Caco-2 (cell line): Measurements from ENCODE around the gene HIRIP3. TPM values are rescaled to one million over a fixed set of nuclear protein-coding genes. Genes with fewer than 3 reads are reported as not detected.

Experiments used
- BruUV-seq: library from RNA; stranded (reverse); fragments of 400-500 nt; replicated peaks from 2 replicates; lab custom pipeline; 2021; lab: Mats Ljungman, UMichigan
- CTCF ChIA-PET: fragments of 300-600 bp; sonication (Branson Sonifier 250); formaldehyde crosslinking; loops from one replicate; lab custom pipeline; 2022; ENCODE audit warnings: antibody characterized with exemption; lab: Charles Lee
- POLR2A ChIA-PET: fragments of 300-600 bp; sonication (Branson Sonifier 250); formaldehyde crosslinking; loops from one replicate; lab custom pipeline; 2022; ENCODE audit warnings: antibody characterized with exemption; lab: Charles Lee
- DNase-seq, 2 experiments: peaks; one replicate each; pipeline versions ENCODE4 v3.0.0 to v3.0.0-alpha.2; 2020 to 2022
- H3K27me3 ChIP-seq: replicated peaks from 2 replicates; pipeline ENCODE4 v1.6.0; 2011; ENCODE audit warnings: low read length; ENCODE audit not compliant: control insufficient read depth, insufficient read depth
- H3K36me3 ChIP-seq: 2 replicates; pipeline ENCODE4 v1.5.1; 2011; ENCODE audit warnings: low read length; ENCODE audit not compliant: control insufficient read depth, insufficient read depth
- H3K4me1 ChIP-seq: fragments of 250-450 bp; sonication (Bioruptor Pico); 2 replicates; pipeline ENCODE4 v1.5.1; 2020; ENCODE audit warnings: mild to moderate bottlenecking
- H3K4me3 ChIP-seq: 2 replicates; pipeline ENCODE4 v1.5.1; 2011; ENCODE audit warnings: low read depth, mild to moderate bottlenecking, control low read depth, low read length
- H3K9me3 ChIP-seq: fragments of 250-450 bp; sonication (Bioruptor Pico); 2 replicates; pipeline ENCODE4 v1.5.1; 2020; ENCODE audit warnings: mild to moderate bottlenecking, moderate library complexity
- H3K27ac Mint-ChIP-seq: one replicate; pipeline ENCODE4 v1.8.0; 2022; ENCODE audit warnings: mixed read lengths; ENCODE audit not compliant: unreplicated experiment
- H3K27me3 Mint-ChIP-seq: one replicate; pipeline ENCODE4 v1.8.0; 2022; ENCODE audit warnings: mixed read lengths; ENCODE audit not compliant: insufficient read depth, unreplicated experiment
- H3K36me3 Mint-ChIP-seq: one replicate; pipeline ENCODE4 v1.8.0; 2022; ENCODE audit warnings: mild to moderate bottlenecking, mixed read lengths; ENCODE audit not compliant: insufficient read depth, unreplicated experiment
- H3K4me1 Mint-ChIP-seq: one replicate; pipeline ENCODE4 v1.8.0; 2022; ENCODE audit warnings: low read depth, mixed read lengths; ENCODE audit not compliant: unreplicated experiment
- H3K4me3 Mint-ChIP-seq: one replicate; pipeline ENCODE4 v1.8.0; 2022; ENCODE audit warnings: mild to moderate bottlenecking, moderate library complexity, mixed read lengths; ENCODE audit not compliant: unreplicated experiment
- H3K9me3 Mint-ChIP-seq: one replicate; pipeline ENCODE4 v1.8.0; 2022; ENCODE audit warnings: mixed read lengths; ENCODE audit not compliant: unreplicated experiment
- intact Hi-C: fragments of 100-400 bp; cut with micrococcal nuclease; formaldehyde crosslinking; loops from one replicate; pipeline ENCODE4 v1.10.0; 2022; ENCODE audit not compliant: unreplicated experiment
- total RNA-seq: library from RNA; stranded (reverse); gene quantifications from 2 replicates; pipeline ENCODE4 v1.2.3, GENCODE V29; 2022
- TF ChIP-seq, protein P1 (sequence below), 2 experiments: fragments of 200-600 bp in 1 of 2; IDR thresholded peaks; 1 replicate in 1 of 2; 2 replicates in 1 of 2; pipeline versions ENCODE4 v1.5.1 to v1.8.0; 2011 to 2022; ENCODE audit warnings: antibody characterized with exemption in 1 of 2, control low read depth in 1 of 2, inconsistent platforms in 1 of 2, low read depth in 1 of 2, low read length in 1 of 2, mild to moderate bottlenecking in 1 of 2, moderate library complexity in 1 of 2; ENCODE audit not compliant: insufficient read depth in 1 of 2, severe bottlenecking in 1 of 2, unreplicated experiment in 1 of 2

HIRIP3 gene
- total RNA-seq, 1 experiment from 2014 or later, result 23.3 TPM

DNA sequence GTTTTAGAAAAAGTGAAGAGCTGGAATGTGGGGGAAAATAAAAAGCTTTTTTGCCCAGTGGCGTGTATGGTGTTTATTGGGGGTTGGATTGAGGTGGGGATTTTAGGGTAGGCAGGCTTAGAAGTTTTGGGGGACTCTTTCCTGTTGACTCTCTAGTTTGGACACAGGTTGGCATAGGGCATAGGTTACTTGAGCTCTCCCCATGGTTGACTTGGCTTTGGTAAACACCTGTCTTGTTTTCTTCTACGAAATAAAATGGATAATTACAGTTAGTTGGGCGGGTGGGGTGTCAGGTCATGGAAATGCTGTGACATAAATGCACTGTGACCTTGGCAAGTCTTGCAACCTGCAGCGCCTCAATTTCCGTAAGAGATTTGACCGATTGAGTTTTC, 22.4 kb downstream of the HIRIP3 start:
- Histone ChIP-seq H3K36me3 (no peaks in the 10 kb centered on the region), H3K9me3 (no peaks in the 10 kb centered on the region), H3K27me3 (no peaks in the 10 kb centered on the region), H3K4me3 (no peak overlapping the region), H3K4me1 (0 out of 2 replicates have a peak, but pooled peaks cover 9% of the 10 kb centered on the region)
- H3K4me3 Mint-ChIP-seq, result peak overlapping the region; percentile 88
- no TSS peak for BruUV-seq
- peaks cover 16% of the 10 kb centered on the region for H3K4me1 Mint-ChIP-seq
- TF ChIP-seq, protein P1, sequence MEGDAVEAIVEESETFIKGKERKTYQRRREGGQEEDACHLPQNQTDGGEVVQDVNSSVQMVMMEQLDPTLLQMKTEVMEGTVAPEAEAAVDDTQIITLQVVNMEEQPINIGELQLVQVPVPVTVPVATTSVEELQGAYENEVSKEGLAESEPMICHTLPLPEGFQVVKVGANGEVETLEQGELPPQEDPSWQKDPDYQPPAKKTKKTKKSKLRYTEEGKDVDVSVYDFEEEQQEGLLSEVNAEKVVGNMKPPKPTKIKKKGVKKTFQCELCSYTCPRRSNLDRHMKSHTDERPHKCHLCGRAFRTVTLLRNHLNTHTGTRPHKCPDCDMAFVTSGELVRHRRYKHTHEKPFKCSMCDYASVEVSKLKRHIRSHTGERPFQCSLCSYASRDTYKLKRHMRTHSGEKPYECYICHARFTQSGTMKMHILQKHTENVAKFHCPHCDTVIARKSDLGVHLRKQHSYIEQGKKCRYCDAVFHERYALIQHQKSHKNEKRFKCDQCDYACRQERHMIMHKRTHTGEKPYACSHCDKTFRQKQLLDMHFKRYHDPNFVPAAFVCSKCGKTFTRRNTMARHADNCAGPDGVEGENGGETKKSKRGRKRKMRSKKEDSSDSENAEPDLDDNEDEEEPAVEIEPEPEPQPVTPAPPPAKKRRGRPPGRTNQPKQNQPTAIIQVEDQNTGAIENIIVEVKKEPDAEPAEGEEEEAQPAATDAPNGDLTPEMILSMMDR (IDR thresholded peaks at IDR 0.05; ENCODE audit: insufficient read depth in 1 of 2, low read depth in 1 of 2, low read length in 1 of 2, severe bottlenecking in 1 of 2, unreplicated experiment in 1 of 2), result no peak
- no peak for DNase-seq
- ChIA-PET CTCF (interaction anchor here (0.6 to 1.5 kb wide), 19 partner anchors 12 to 478 kb away, joined by 3 to 13 read pairs (median 4); partner anchors contain the start of genes ASPHD1, HIRIP3, KCTD13 and PAGR1), POLR2A (interaction anchor here (0.6 to 1.5 kb wide), 13 partner anchors 10 to 294 kb away, joined by 3 to 18 read pairs (median 5); partner anchors contain the start of genes ALDOA, ASPHD1, HIRIP3 and KCTD13)
- intact Hi-C loops, result loop anchor here (1.0 to 10.0 kb wide), 2 partner anchors 47 to 108 kb away; partner anchors contain the start of genes CDIPT and KCTD13
- H3K9me3 Mint-ChIP-seq, result no peaks in the 10 kb centered on the region
- H3K27me3 Mint-ChIP-seq, result no peaks in the 10 kb centered on the region
- H3K36me3 Mint-ChIP-seq, result peaks cover 40% of the 10 kb centered on the region
- peak overlapping the region; percentile 77 for H3K27ac Mint-ChIP-seq

DNA sequence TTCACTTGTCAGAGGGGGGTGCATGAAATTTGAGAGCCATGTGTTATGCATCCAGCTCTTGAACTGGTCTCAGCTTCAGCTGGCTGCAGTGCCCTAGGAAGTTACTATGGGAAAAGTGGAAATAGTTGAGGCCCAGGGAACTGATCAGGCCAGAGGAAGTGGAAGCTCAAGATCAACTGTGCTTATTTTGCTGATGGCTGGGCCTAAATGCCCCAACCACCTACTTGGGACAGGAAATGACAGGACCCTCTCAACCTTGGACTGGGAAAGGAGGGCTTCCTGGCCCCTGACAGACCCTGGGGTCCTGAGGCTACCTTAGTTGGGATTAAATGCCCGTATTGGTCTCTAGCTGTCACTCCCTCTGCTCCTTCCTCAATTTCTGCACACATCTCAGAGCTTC, 22.9 kb downstream of the HIRIP3 start:
- CTCF ChIA-PET, result interaction anchor here (1.3 kb wide), 1 partner anchor 59 kb away, joined by 7 read pairs; the partner anchor contains the start of gene TLCD3B
- H3K36me3 Mint-ChIP-seq, result peaks cover 40% of the 10 kb centered on the region
- no peak overlapping the region for H3K4me3 Mint-ChIP-seq
- TF ChIP-seq, protein P1 (IDR thresholded peaks at IDR 0.05; ENCODE audit: insufficient read depth in 1 of 2, low read depth in 1 of 2, low read length in 1 of 2, severe bottlenecking in 1 of 2, unreplicated experiment in 1 of 2), result no peak
- intact Hi-C loops, result loop anchor here (10.0 kb wide), 1 partner anchor 108 kb away; the partner anchor contains the start of gene CDIPT
- DNase-seq, result no peak
- Histone ChIP-seq H3K9me3 (no peaks in the 10 kb centered on the region), H3K36me3 (no peaks in the 10 kb centered on the region), H3K27me3 (no peaks in the 10 kb centered on the region), H3K4me1 (0 out of 2 replicates have a peak, but pooled peaks cover 9% of the 10 kb centered on the region), H3K4me3 (no peak overlapping the region)
- no peaks in the 10 kb centered on the region for H3K9me3 Mint-ChIP-seq
- POLR2A ChIA-PET, result interaction anchor here (1.5 kb wide), 1 partner anchor 11 kb away, joined by 9 read pairs; the partner anchor contains the start of gene TMEM219
- no peaks in the 10 kb centered on the region for H3K27me3 Mint-ChIP-seq
- peaks cover 16% of the 10 kb centered on the region for H3K4me1 Mint-ChIP-seq
- H3K27ac Mint-ChIP-seq, result no peak overlapping the region
- BruUV-seq, result no TSS peak

DNA sequence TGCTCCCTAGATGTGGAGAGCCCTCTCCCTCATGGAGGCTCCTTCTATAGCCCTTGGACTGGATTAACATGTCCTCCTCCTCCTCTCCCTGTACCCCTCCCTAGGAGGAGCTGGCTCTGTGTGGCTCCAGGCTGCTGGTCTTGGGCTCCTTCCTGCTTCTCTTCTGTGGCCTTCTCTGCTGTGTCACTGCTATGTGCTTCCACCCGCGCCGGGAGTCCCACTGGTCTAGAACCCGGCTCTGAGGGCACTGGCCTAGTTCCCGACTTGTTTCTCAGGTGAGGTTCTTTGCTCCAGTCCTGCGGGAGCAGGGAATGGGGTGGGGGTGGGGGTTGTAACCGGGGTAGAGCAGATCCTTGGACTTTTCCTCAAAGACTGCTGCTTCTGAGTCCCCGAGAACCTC, 24.1 kb downstream of the HIRIP3 start:
- Mint-ChIP-seq H3K4me3 (no peak overlapping the region), H3K4me1 (peaks cover 16% of the 10 kb centered on the region), H3K27ac (no peak overlapping the region), H3K9me3 (no peaks in the 10 kb centered on the region), H3K27me3 (no peaks in the 10 kb centered on the region), H3K36me3 (peaks cover 40% of the 10 kb centered on the region)
- H3K27me3 ChIP-seq, result no peaks in the 10 kb centered on the region
- intact Hi-C loops, result loop anchor here (10.0 kb wide), 1 partner anchor 107 kb away; the partner anchor contains the start of gene CDIPT
- POLR2A ChIA-PET, result no interaction called here
- H3K9me3 ChIP-seq, result no peaks in the 10 kb centered on the region
- 0 out of 2 replicates have a peak, but pooled peaks cover 9% of the 10 kb centered on the region for H3K4me1 ChIP-seq
- H3K36me3 ChIP-seq, result no peaks in the 10 kb centered on the region
- CTCF ChIA-PET, result interaction anchor here (0.6 kb wide), 1 partner anchor 78 kb away, joined by 3 read pairs; no protein-coding TSS in a partner anchor
- H3K4me3 ChIP-seq, result no peak overlapping the region
- TF ChIP-seq, protein P1 (IDR thresholded peaks at IDR 0.05; ENCODE audit: insufficient read depth in 1 of 2, low read depth in 1 of 2, low read length in 1 of 2, severe bottlenecking in 1 of 2, unreplicated experiment in 1 of 2), result no peak
- no TSS peak for BruUV-seq
- DNase-seq, result no peak
